NT2/D1 (cell line): ENCODE measurements around the gene SLC22A12.

Experiments
- DNase-seq: peaks from one replicate; pipeline ENCODE4 v3.0.0-alpha.2; 2011; ENCODE audit warnings: low read depth, low spot score
- H3K27me3 ChIP-seq: 2 replicates; pipeline ENCODE4 v1.6.0; 2011; ENCODE audit warnings: mild to moderate bottlenecking; ENCODE audit not compliant: insufficient read length, insufficient read depth
- H3K36me3 ChIP-seq: 2 replicates; pipeline ENCODE4 v1.6.1; 2011; ENCODE audit warnings: mild to moderate bottlenecking, low read length, mixed read lengths; ENCODE audit not compliant: insufficient read depth, insufficient read length
- H3K4me1 ChIP-seq: 2 replicates; pipeline ENCODE4 v1.5.1; 2011; ENCODE audit not compliant: insufficient read depth, insufficient read length
- H3K4me3 ChIP-seq: 2 replicates; pipeline ENCODE4 v1.5.1; 2011; ENCODE audit warnings: low read depth; ENCODE audit not compliant: insufficient read length
- H3K9ac ChIP-seq: 2 replicates; pipeline ENCODE4 v1.6.0; 2011; ENCODE audit warnings: low read depth; ENCODE audit not compliant: insufficient read length
- H3K9me3 ChIP-seq: 2 replicates; pipeline ENCODE4 v1.5.1; 2011; ENCODE audit warnings: mild to moderate bottlenecking, low read length; ENCODE audit not compliant: insufficient read depth
- SUZ12 ChIP-seq: IDR thresholded peaks from 2 replicates; pipeline ENCODE4 v1.6.1; 2011; ENCODE audit not compliant: insufficient read length, insufficient read depth; ENCODE audit errors: extremely low read depth
- YY1 ChIP-seq: IDR thresholded peaks from 2 replicates; pipeline ENCODE4 v1.6.1; 2011; ENCODE audit not compliant: insufficient read length, insufficient read depth
- ZNF274 ChIP-seq: IDR thresholded peaks from 2 replicates; pipeline ENCODE4 v1.6.1; 2011; ENCODE audit warnings: mild to moderate bottlenecking, low read depth, low read length

Gene SLC22A12

GRCh38 chr11:64581057-64581523, 9.9 kb upstream of the SLC22A12 start:
- TF ChIP-seq SUZ12 (no peak), ZNF274 (no peak), YY1 (no peak)
- Histone ChIP-seq H3K9me3 (no peaks in the 10 kb centered on the region), H3K9ac (no peak overlapping the region), H3K27me3 (no peaks in the 10 kb centered on the region), H3K4me3 (no peak overlapping the region), H3K36me3 (no peaks in the 10 kb centered on the region), H3K4me1 (peaks cover 5% of the 10 kb centered on the region)
- DNase-seq, result no peak

GRCh38 chr11:64582885-64583284, 8.1 kb upstream of the SLC22A12 start:
- H3K4me1 ChIP-seq, result peaks cover 5% of the 10 kb centered on the region

GRCh38 chr11:64583296-64584262, 7.4 kb upstream of the SLC22A12 start:
- H3K4me3 ChIP-seq, result no peak overlapping the region
- TF ChIP-seq SUZ12, result no peak
- no peak for TF ChIP-seq ZNF274
- no peak for TF ChIP-seq YY1
- H3K9me3 ChIP-seq, result 0 out of 2 replicates have a peak, but pooled peaks cover 5% of the 10 kb centered on the region
- no peaks in the 10 kb centered on the region for H3K27me3 ChIP-seq
- H3K9ac ChIP-seq, result no peak overlapping the region
- peaks cover 5% of the 10 kb centered on the region for H3K4me1 ChIP-seq
- DNase-seq, result no peak
- H3K36me3 ChIP-seq, result no peaks in the 10 kb centered on the region

More at GRCh38 chr11:64582885-64583284, 8.1 kb upstream of the SLC22A12 start:
- Histone ChIP-seq H3K9me3 (no peaks in the 10 kb centered on the region), H3K36me3 (no peaks in the 10 kb centered on the region), H3K27me3 (no peaks in the 10 kb centered on the region), H3K4me3 (no peak overlapping the region), H3K9ac (no peak overlapping the region)
- TF ChIP-seq SUZ12, result no peak
- no peak for TF ChIP-seq YY1
- no peak for TF ChIP-seq ZNF274
- no peak for DNase-seq

GRCh38 chr11:64585150-64585549, 5.9 kb upstream of the SLC22A12 start:
- H3K27me3 ChIP-seq, result no peaks in the 10 kb centered on the region
- no peak overlapping the region for H3K9ac ChIP-seq
- TF ChIP-seq YY1 (no peak), ZNF274 (no peak), SUZ12 (no peak)
- 0 out of 2 replicates have a peak, but pooled peaks cover 7% of the 10 kb centered on the region for H3K9me3 ChIP-seq
- DNase-seq, result no peak
- H3K4me1 ChIP-seq, result peaks cover 5% of the 10 kb centered on the region
- no peaks in the 10 kb centered on the region for H3K36me3 ChIP-seq
- no peak overlapping the region for H3K4me3 ChIP-seq

- TF ChIP-seq ZNF274 (no peak), SUZ12 (no peak), YY1 (no peak)
- H3K27me3 ChIP-seq, result no peaks in the 10 kb centered on the region
Measured at GRCh38 chr11:64586366-64586765, 4.7 kb upstream of the SLC22A12 start.

GRCh38 chr11:64588701-64589100, 2.3 kb upstream of the SLC22A12 start:
- Histone ChIP-seq H3K4me1 (peaks cover 2% of the 10 kb centered on the region), H3K9ac (no peak overlapping the region), H3K4me3 (no peak overlapping the region), H3K27me3 (no peaks in the 10 kb centered on the region), H3K36me3 (no peaks in the 10 kb centered on the region), H3K9me3 (0 out of 2 replicates have a peak, but pooled peaks cover 7% of the 10 kb centered on the region)
- no peak for DNase-seq
- no peak for TF ChIP-seq ZNF274

More at GRCh38 chr11:64586366-64586765, 4.7 kb upstream of the SLC22A12 start:
- Histone ChIP-seq H3K9me3 (0 out of 2 replicates have a peak, but pooled peaks cover 7% of the 10 kb centered on the region), H3K36me3 (no peaks in the 10 kb centered on the region), H3K4me3 (no peak overlapping the region), H3K4me1 (peaks cover 5% of the 10 kb centered on the region), H3K9ac (no peak overlapping the region)
- no peak for DNase-seq

- Histone ChIP-seq H3K4me1 (no peaks in the 10 kb centered on the region), H3K9me3 (peaks cover 17% of the 10 kb centered on the region), H3K27me3 (no peaks in the 10 kb centered on the region), H3K9ac (no peak overlapping the region), H3K36me3 (no peaks in the 10 kb centered on the region), H3K4me3 (no peak overlapping the region)
- no peak for DNase-seq
- TF ChIP-seq SUZ12 (no peak), YY1 (no peak), ZNF274 (no peak)
Measured at GRCh38 chr11:64591257-64592233, 525 bp downstream of the SLC22A12 start.
